KMS-11 (cell line): Measurements from ENCODE around the gene ANP32E.
A peak's percentile ranks its signal among the peaks of the same experiment; 100 is the strongest.

ENCODE experiments used
- H2AFZ ChIP-seq: fragments of 200-600 bp; sonication (generic); 2 replicates; pipeline ENCODE4 v1.6.1; 2016; ENCODE audit warnings: antibody characterized with exemption, mixed run types, low read depth
- H3K27ac ChIP-seq: fragments of 200-600 bp; sonication (generic); 2 replicates; pipeline ENCODE4 v1.6.1; 2016; ENCODE audit warnings: mild to moderate bottlenecking, mixed run types
- H3K27me3 ChIP-seq: fragments of 200-600 bp; sonication (generic); 2 replicates; pipeline ENCODE4 v1.6.1; 2017; ENCODE audit warnings: mild to moderate bottlenecking, low read depth, mixed run types, moderate library complexity; ENCODE audit not compliant: insufficient read depth
- H3K36me3 ChIP-seq: fragments of 200-600 bp; sonication (generic); 2 replicates; pipeline ENCODE4 v1.6.1; 2017; ENCODE audit warnings: mild to moderate bottlenecking, mixed run types; ENCODE audit not compliant: insufficient read depth
- H3K4me1 ChIP-seq: fragments of 200-600 bp; sonication (generic); 2 replicates; pipeline ENCODE4 v1.6.1; 2016; ENCODE audit warnings: mild to moderate bottlenecking, low read depth, mixed run types; ENCODE audit not compliant: poor library complexity, severe bottlenecking
- H3K4me2 ChIP-seq: fragments of 200-600 bp; sonication (generic); 2 replicates; pipeline ENCODE4 v1.7.0; 2016; ENCODE audit warnings: mild to moderate bottlenecking, mixed run types
- H3K4me3 ChIP-seq: fragments of 200-600 bp; sonication (generic); IDR thresholded peaks from 2 replicates; pipeline ENCODE4 v1.6.1; 2017; ENCODE audit warnings: low read depth, low read length, mixed read lengths; ENCODE audit not compliant: insufficient read depth
- H3K79me2 ChIP-seq: fragments of 200-600 bp; sonication (generic); 2 replicates; pipeline ENCODE4 v1.6.1; 2016; ENCODE audit warnings: low read depth, mixed run types; ENCODE audit not compliant: insufficient read depth
- H3K9ac ChIP-seq: fragments of 200-600 bp; sonication (generic); 2 replicates; pipeline ENCODE4 v1.6.1; 2016; ENCODE audit warnings: mild to moderate bottlenecking, mixed run types
- H4K20me1 ChIP-seq: fragments of 200-600 bp; sonication (generic); 2 replicates; pipeline ENCODE4 v1.6.1; 2016; ENCODE audit warnings: mild to moderate bottlenecking, mixed run types; ENCODE audit not compliant: insufficient read depth
- CTCF ChIP-seq: fragments of 200-600 bp; sonication (generic); conservative IDR thresholded peaks from 2 replicates; pipeline ENCODE4 v1.6.1; 2017; ENCODE audit warnings: low read depth, mild to moderate bottlenecking, antibody characterized with exemption, low read length, moderate library complexity, mixed read lengths

Gene ANP32E

GRCh38 chr1:150235852-150236613 is at the start of gene ANP32E:
Gene ANP32E (minus strand): TSS chr1:150236112. CDS start chr1:150235786, 326 bp downstream.
- Histone ChIP-seq H2AFZ (peak within 1 kb of the TSS; percentile 53), H4K20me1 (peaks cover 9% of the 10 kb centered on the region; the same call in 1 of the 2 replicates), H3K4me3 (peak within 1 kb of the TSS; percentile 99), H3K79me2 (peaks cover 43% of the 10 kb centered on the region), H3K36me3 (no peaks in the 10 kb centered on the region), H3K4me1 (peaks cover 30% of the 10 kb centered on the region), H3K4me2 (peak within 1 kb of the TSS; percentile 86), H3K27ac (peak within 1 kb of the TSS; percentile 90), H3K27me3 (no peaks in the 10 kb centered on the region), H3K9ac (peak within 1 kb of the TSS; percentile 86)
- TF ChIP-seq CTCF = peak; percentile 70; the same call in 1 of the 2 replicates

GRCh38 chr1:150283260-150283659 is 47.3 kb upstream of the ANP32E start:
- no peaks in the 10 kb centered on the region for H3K27me3 ChIP-seq
- TF ChIP-seq CTCF = no peak
- no peak overlapping the region for H3K4me3 ChIP-seq
- no peak overlapping the region for H3K9ac ChIP-seq
- H3K79me2 ChIP-seq = no peaks in the 10 kb centered on the region
- no peaks in the 10 kb centered on the region for H4K20me1 ChIP-seq
- no peaks in the 10 kb centered on the region for H3K4me1 ChIP-seq
- H3K4me2 ChIP-seq = no peak overlapping the region
- no peaks in the 10 kb centered on the region for H3K36me3 ChIP-seq
- H3K27ac ChIP-seq = no peak overlapping the region
- no peak overlapping the region for H2AFZ ChIP-seq

GRCh38 chr1:150282558-150282958 is 46.6 kb upstream of the ANP32E start:
- no peak for TF ChIP-seq CTCF
- Histone ChIP-seq H3K36me3 (no peaks in the 10 kb centered on the region), H3K4me2 (no peak overlapping the region), H4K20me1 (no peaks in the 10 kb centered on the region), H3K4me1 (no peaks in the 10 kb centered on the region), H3K79me2 (no peaks in the 10 kb centered on the region), H3K4me3 (no peak overlapping the region), H3K27me3 (no peaks in the 10 kb centered on the region), H3K9ac (no peak overlapping the region), H3K27ac (no peak overlapping the region), H2AFZ (peak overlapping the region; percentile 83)

GRCh38 chr1:150281758-150282557 is 46.0 kb upstream of the ANP32E start, which contains the start of gene CIART:
Gene CIART (plus strand): TSS chr1:150282554. CDS start chr1:150283268, 714 bp downstream.
- H3K27ac ChIP-seq = peak within 1 kb of the TSS; percentile 53
- H4K20me1 ChIP-seq = no peaks in the 10 kb centered on the region
- no peaks in the 10 kb centered on the region for H3K79me2 ChIP-seq
- peak within 1 kb of the TSS; percentile 94 for H3K4me3 ChIP-seq
- H3K4me2 ChIP-seq = peak within 1 kb of the TSS; percentile 77
- no peaks in the 10 kb centered on the region for H3K27me3 ChIP-seq
- H3K4me1 ChIP-seq = no peaks in the 10 kb centered on the region
- peak within 1 kb of the TSS; percentile 83 for H2AFZ ChIP-seq
- H3K36me3 ChIP-seq = no peaks in the 10 kb centered on the region
- peak within 1 kb of the TSS; percentile 62 for H3K9ac ChIP-seq
- no peak for TF ChIP-seq CTCF
